22Rv1 (cell line): ENCODE data around the gene SERPINH1.

Experiments
- ZFX ChIP-seq: fragments of 450-650 bp; IDR thresholded peaks from 2 replicates; pipeline ENCODE4 v1.6.1; 2017; ENCODE audit warnings: antibody characterized with exemption, borderline replicate concordance
- TF ChIP-seq, protein P1 (sequence below): fragments of 450-650 bp; IDR thresholded peaks from 2 replicates; pipeline ENCODE4 v1.5.1; 2017; ENCODE audit warnings: mild to moderate bottlenecking

DNA sequence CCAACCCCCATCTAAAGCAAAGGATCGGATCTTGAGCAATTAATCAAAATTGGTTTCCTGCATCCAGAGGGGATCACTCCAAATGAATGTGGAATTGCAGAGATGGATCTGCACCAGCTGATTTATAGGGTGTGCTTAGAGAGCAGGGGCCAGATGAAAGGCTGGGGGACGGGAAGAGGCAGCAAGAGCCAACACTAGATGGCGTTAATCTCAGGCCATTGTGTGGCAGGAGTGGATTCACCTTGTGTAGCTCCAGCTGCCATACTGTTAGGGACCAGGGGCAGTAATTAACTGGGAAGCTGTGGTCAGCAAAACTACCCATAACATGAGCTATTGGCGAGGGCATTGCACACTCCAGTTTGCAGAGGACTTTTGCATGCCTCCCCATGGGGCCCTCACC lies 35.6 kb downstream of the SERPINH1 start:
- TF ChIP-seq, protein P1, sequence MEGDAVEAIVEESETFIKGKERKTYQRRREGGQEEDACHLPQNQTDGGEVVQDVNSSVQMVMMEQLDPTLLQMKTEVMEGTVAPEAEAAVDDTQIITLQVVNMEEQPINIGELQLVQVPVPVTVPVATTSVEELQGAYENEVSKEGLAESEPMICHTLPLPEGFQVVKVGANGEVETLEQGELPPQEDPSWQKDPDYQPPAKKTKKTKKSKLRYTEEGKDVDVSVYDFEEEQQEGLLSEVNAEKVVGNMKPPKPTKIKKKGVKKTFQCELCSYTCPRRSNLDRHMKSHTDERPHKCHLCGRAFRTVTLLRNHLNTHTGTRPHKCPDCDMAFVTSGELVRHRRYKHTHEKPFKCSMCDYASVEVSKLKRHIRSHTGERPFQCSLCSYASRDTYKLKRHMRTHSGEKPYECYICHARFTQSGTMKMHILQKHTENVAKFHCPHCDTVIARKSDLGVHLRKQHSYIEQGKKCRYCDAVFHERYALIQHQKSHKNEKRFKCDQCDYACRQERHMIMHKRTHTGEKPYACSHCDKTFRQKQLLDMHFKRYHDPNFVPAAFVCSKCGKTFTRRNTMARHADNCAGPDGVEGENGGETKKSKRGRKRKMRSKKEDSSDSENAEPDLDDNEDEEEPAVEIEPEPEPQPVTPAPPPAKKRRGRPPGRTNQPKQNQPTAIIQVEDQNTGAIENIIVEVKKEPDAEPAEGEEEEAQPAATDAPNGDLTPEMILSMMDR, result peak; percentile 80
- TF ChIP-seq ZFX, result no peak
